HG03196 (cell line): ENCODE data around the gene ITPR1.
A peak's percentile ranks its signal among the peaks of the same experiment; 100 is the strongest.

Experiments
- ATAC-seq: cut with Tn5 transposase; IDR thresholded peaks from one replicate; pipeline ENCODE4 v1.9.1; 2021; ENCODE audit not compliant: unreplicated experiment

The ITPR1 gene

DNA sequence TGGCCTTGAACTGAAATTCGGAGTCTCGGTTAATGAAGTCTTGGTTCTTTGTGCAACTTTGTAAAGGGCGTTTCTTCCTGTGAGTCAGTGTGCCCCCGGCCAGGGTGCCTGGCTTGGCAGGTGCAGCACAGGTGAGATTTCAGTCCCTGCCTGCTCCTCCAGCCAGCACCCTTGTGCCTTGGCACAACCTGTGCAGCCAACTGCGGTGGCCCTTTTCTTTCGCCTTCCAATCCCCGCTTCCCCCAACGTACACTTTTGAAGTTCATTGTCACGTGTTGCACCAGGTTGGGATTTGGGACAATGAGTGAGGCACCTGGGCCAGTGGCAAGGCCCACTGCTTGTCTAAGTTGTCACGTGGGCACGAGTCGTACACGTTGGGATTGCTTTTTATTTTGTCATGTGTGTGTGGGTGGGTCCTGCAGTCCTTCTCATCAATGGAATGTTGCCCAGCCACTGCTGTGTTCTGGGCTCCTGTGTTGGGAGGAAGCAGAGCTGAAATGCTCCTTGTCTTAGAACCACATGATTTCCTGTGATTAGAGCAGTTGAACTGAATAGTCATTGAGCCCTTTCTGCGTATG is 243.2 kb downstream of the ITPR1 start:
- no peak for ATAC-seq

DNA sequence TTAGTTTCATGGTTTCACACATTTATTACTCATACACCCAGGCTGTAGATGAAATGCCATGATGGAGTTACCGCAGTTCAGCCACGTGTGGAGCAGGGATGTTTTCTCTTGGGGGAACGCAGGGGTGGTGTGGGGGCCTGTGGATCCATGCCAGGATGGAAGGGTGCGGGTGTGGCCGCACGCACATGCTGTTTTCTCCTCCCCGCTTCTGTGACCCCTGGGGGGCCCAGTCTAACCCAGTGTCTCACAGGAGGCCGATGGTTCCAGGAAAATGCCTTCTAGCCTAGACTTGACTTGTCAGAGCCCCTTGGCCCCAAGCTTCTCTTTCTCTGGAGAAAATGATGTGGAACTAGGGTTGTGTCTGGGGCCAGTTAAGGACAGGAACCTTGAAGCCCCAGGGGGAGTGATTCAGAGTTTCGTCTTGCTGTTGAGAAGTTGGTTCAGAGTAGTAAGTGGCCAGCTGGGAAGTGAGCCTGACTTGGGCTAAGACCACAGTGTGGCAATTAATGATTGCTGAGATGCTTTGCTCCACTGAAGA is 245.7 kb downstream of the ITPR1 start:
- peak; percentile 70 for ATAC-seq

DNA sequence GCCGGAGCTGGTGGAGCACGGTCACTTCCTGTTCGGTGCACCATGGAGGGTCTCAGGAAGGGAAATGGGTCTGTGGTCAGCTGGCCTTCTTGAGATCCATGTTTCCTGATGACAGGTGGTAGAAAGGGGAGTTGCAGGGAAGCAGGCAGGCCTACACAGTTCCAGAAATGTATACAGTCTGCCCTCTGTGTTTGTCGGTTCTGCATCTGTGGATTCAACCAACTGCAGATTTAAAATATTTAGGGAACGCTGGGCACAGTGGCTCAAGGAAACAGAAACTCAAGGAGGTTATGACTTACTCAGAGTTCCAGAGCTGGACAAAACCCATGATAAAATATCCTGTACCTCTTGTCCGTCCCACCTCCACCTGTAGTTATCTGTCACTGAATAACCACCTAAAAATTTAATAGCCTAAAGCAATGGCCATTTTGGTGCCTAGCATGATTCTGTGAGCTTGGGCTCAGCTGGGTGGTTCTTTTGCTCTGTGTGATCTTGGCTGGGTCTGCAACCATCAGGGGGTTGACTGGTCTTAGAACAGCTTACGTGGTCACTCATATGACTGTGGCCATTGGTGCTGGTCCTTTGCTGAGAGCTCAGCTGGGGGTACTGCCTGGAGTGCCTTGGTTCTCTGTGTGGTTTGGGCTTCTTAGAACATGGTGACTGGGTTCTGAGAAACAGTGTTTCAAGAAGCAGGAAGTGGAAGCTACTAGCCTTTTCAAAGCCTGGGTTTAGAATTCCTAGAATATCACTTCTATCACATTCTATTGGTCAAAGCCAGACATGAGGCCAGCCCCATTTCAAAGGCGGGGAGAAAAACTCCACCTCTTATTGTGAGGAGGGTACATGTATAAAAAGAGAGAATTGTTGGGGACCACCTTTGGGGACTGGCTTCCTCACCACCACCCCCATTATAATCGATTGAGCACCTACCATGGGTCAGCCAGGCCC is 246.4 kb downstream of the ITPR1 start:
- ATAC-seq, result no peak

DNA sequence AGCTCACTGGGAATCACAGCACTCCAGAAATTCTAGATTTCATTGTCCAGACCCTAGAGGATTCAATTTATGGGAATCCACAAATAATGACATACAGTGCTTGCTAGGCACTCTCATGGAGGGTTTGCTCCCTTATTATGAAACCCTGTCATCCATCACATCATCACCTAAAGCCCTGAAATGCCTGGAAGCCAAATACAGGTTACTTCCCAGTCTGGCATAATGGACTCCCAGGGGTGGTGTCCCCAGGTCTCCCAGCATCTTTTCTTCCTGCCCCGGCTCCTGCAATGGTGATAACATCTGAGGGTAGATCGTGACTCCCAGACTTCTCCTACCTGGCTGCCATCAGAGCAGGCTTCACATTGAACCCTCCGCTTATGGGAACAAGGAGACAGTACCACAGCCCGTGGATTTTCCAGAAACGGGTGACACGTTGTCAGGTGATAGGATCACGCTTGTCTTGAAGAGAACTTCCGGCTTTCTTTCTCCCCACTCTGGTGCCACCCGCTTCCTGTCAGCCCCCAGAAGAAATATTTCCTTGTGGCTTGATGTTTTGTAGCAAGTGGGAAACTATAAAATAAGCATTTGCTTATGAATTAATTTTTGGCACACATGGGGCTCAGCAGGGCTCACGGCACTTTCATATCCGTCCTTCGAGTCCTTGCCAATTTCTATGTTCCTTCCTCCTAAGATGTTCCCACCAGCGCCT is 247.4 kb downstream of the ITPR1 start:
- no peak for ATAC-seq

DNA sequence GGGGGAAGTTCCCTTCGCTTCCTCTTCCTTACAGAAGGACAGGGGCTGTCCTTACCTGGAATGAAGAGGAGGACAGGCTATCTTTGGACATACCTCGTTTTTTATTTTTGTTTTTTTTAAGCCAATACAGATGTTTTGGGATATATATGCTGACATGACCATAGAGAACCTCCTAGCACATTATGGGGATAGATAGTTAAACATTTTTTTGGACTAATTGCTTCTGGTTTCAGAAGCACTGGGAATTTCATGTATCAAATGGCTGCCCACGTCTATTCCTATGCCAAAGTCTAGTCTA is 247.9 kb downstream of the ITPR1 start:
- no peak for ATAC-seq

DNA sequence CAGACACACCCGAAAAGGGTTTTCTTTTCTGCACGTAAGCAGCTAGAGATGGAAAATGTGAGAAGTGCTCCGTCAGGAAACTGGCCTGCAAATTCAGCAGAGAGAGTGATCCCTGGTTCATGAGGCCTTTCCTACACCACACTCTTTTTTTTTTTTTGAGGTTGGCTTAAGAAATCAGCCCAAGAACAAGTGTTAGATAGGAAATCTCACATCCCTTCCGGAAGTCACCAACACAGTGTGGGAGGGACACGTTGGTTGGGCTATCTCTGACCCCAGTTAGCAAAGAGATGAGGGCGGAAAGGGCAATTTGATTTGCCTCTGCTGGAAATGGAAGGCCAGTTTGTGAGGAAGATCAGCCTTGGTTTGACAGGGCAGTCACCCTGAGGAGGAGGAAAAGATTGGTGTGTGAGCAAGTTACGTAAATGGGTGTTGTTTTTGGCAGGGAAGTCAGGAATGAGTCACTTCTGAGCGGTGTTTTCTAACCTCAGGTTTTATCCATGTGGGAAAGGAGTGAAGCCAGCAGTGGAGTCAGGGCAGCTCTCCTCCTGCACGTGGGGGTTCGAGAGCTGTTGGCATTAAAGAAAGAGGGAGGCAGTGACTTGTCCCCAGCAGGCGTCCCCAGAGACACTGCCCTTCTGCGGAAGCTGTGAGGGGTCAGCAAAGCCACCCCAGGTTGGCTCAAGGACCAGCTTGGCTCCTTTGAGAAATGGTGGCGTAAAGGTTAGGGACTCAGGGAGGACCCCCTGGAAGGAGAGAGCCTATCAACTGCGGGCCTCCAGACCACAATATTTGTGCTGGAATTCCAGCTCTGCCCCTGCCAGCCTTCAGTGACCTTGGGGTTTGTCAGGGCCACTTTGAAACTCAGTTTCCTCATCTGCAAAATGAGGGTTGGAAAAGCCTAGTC is 248.5 kb downstream of the ITPR1 start:
- no peak for ATAC-seq

DNA sequence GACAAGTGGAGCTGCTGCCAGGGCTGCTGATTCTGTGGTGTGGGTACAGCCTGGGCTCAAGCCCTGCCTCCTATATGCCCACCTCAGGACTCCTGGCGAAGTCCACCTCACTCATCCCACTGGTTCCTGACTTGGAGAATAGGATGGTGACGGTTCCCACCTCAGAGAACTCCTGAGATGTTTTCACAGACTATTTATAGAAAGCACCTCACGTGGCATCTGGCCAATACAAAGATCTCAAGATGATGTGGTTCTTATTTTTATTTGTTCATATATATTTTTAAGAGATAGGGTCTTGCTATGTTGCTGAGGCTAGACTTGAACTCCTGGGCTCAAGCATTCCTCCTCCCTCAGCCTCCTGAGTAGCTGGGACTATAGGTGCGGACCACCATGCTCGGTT is 249.2 kb downstream of the ITPR1 start:
- no peak for ATAC-seq

DNA sequence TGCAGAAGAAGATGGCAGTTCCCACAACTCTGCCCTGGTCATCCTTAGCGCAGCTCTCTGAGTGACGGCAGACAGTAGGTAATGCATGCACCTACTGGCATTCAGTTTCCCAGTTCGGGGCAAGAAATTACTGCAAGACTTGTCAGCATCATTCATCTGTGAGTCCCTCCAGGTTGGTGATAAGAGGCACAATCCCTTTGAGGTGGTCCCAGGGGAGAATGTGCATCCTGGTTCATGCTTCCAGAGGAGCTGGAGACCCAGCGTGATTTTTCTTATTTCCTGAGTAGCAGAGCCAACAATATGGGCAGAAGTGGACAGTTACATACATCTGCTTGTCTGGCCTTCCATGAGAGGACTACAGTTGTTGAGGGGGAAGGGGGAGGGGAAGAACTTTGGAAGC is 250.2 kb downstream of the ITPR1 start:
- no peak for ATAC-seq

DNA sequence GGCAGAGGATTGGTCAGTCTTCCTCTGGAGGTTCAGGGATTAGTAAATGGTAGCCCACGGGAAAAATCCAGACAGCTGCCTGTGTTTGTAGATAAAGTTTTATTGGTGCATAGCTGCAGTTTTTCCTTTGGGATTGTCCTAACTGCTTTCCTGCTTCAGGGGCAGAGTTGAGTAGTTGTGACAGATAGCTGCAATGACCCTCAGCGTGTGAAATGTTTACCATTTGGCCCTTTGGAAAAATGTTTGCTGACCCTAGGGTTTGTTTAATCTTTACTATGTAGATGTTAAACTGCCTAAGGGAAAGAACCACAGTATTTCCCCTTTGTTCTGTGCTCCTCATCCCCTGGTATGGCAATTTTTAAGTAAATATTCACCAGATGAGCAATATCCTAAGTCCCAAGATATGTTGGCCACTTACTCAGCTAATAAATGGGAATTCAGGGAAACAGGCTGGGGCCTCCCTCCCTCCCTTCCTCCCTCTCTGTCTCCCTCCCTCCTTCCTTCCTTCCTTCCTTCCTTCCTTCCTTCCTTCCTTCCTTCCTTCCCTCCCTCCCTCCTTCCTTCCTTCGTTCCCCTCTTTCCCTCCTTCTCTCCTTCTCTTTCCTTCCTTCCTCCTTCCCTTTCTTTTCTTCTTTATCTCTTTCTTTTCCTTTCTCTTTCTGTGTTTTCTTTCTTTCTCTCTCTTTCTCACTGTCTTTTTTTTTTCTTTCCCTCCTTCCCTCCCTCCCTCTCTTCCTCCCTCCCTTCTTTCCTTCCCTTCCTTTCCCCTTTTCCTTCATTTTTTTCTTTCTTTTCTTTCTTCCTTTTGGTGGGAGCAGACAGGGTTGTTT is 251.5 kb downstream of the ITPR1 start:
- ATAC-seq, result no peak

DNA sequence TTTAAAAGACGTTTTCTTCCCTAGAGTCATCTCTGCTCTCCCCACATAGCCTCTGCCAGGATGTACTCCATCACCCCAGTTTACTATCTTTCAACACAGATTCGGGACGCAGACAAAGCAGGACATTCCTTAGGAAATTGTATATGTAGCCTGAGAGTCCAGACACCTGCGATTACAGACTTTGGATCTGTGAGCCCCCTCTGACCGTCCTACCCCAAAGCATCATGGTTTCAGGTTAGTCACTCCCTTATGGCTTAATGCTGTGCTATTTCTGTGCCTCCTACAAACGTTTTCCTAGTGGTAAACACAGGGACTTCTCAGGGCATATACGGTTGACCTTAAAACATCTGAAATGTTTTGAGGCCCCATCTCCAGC is 252.1 kb downstream of the ITPR1 start:
- no peak for ATAC-seq

DNA sequence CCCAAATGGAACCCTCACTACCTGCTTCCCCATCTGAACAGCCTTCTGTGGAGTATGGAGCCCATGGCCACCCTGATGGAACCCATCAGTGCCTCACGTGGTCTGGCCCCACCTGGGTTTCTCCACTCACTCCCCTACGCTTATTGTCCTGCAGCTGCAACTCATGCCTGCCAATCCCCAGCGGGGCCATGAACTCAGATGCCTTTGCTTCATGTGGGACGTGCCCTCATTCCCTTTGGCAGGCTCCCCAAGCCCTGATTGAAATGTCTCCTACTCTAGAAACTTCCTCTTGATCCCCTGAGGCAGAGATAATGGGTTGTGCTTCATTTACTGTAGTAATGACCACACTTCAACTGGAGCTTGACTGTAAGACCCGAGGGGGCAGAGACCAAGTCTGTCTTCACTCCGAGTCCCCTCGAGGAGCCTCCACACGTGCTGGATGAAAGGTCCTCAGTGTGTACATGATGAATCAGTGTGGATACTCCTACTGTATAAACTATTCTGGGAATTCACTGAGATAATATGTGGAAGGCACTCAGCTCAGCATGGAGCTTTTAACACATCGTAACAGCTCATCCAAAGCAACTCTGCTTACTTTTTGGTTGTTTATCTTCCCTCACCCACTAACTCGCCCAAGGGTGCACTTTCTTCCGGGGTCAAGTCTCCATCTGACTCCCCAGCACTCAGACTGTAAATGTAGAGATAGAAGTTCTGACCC is 253.3 kb downstream of the ITPR1 start:
- ATAC-seq, result no peak

DNA sequence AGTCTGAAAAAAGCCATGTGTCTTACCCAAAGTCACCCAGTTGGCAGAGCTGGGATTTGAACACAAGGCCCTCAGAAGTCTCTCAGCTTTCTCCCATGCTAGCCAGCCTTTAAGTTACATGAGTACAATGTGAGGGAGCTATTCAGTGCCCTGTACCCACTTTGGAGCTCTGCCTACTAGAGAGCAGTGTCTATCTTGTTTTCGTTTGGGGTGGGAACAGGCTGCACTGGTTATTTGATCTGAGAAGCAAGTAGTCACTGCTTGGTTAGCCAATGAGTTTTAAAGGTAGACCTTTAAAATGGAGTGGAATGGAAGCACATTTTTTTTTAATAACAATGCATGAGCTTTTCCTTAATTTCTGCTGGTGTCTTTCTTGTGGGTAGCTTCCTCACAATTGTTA is 255.0 kb downstream of the ITPR1 start:
- ATAC-seq, result no peak

DNA sequence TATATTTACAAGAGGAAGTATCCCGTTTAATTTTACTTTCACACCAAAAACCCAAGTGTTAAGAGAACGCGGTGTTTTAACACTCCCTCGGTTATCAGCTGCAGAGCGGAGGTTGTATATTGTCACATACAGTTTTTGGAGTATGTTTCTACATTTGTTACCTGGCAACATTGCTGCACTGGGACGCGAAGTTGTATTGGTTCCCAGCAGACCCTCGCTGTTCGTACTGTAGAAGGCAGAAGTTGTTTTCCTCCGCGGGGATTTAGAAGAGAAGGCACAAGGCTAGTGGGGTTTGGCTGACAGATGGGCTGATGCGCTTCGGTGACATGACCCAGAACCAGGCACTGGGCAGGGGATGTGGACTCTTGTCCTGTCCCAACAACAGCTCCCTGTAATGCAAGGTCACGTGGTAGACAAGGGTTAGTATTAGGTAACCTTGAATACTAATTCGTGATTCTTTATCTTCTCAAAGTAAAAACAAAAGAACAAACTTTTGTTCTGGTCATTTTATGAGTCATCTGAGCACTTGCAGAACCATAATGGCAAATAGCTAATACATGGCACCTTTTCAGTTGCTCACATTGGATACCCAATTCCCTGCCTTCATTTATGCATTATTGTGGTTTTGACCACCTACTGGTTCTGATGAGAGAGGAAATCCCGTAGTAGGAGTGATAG is 255.7 kb downstream of the ITPR1 start:
- peak; percentile 32 for ATAC-seq

DNA sequence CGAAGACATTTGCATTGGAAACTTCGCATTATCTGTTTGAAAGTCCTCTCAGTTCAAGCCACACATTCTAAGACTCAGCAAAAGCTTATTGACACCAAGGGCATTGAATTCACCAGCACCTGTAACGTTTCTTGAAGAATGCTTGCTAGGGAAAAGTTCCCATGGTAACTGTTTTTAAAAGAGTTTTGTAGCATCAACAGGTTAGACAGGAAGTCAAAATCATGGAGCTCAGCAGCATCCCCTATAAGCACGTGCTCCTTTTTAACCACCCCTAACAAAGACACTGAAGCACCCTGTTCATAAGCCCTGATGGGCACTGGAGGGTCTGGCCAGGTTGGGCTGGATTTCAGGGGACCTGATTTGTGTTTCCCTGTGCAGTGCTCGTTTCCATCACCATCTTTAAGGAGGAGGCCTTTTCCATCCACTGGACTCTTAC is 256.4 kb downstream of the ITPR1 start:
- ATAC-seq, result peak; percentile 11

DNA sequence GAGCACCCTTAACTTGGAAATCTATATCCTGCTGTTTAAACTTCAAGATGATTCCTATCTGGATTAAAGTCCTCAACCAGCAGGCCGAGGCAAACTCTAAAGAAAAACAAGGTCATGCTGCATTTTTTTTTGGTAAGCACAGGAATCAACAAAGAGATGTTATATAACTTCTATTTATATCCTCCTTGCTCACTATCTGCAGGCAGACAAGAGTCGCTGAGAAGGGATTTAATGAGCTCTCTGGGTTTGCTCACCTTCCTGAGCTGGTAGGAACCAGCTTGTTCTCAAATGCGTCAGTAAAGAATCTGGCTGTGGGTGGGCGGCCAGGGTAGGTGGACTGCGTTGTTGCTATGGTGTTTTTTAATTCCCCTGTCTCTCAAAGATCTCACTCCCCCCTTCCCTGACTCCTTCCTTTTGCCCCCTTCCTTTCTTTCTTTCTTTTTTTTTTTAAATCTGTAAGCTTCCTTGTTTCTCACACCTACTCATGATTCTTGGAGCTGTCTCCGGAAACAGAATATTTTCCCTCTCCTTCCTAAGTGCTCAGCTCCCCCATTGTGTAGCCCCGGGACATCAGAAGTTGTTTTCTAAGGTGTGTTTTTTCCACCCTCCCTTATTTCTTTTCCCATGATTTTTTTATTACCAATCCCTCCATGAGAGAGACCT is 257.3 kb downstream of the ITPR1 start:
- ATAC-seq, result no peak

DNA sequence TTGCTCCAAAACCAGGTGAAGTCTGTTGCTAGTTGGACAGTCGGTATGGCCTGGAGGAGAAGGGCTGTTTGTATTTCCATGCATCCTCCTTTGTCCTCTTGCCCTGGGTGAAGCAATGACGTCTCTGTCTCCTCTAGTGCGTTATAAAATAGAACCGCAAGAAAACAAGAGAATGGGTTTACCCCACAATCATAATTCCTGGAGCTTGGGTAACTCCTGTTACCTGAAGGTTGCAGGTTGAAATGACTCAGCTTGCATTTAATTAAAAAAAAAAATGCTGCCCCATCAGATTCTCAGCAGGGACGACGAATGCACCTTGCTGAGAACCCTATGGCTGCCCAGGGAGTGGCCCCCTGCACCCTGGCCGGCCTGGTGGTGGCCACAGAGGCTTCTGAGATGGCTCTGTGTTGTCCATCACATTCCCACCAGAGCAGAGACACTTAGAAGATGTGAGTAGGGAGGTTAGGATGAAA is 257.9 kb downstream of the ITPR1 start:
- no peak for ATAC-seq

DNA sequence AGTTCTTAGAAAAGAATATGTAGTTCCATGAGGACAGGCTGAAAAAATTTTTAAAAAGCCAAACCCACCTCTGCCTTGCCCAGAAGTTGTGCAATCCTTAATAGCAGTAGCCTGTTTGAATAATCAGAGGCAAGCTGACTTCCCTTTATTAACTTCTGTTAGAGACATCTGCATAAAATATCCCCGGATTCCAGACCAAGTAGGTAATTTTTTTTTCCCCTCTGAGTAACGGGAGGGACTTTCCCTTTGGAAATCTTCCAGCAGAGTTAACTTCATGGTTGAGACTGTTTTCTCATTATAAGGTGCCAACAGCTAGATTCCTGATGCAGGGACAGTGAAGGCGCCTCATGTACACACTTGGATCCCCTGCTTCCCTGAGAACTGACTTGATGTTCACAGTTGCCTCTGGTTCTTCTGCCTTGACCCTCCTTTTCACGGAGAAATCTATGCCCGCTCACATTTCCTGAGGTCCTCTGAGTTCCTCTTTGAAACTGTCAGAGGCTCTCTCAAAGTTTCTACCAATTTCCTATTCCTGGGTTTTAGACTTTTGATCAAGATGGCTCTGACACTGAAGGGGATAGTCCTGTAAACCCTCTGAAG is 258.5 kb downstream of the ITPR1 start:
- ATAC-seq, result no peak
